Amygdala (tissue), 56 donors: ENCODE measurements around the gene SIMC1.

Experiments used
- DNase-seq, 56 donors: peaks; one replicate each; lab custom pipeline; 2025; lab: John Stamatoyannopoulos, UW

Gene SIMC1

DNA sequence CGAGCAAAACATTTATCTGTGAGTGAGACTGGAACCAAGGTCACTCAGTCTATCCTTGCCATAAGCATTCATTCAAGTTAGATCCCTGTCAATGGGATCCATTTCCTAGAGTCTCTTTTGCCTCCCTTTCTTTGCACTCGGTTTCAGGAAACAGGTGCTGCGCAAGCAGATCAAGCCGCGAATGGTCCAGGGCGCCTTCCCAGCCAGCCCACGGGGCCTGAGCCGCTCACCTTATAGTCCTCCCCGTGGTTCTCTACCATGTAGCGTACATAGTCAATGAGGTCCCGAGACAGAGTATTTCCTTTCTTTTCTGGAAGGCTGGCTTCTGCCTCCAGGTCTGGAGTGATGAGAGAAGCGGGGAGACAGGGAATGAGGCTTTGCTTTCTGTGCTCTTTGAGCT is 146.8 kb downstream of the SIMC1 start:
- DNase-seq = no peak

DNA sequence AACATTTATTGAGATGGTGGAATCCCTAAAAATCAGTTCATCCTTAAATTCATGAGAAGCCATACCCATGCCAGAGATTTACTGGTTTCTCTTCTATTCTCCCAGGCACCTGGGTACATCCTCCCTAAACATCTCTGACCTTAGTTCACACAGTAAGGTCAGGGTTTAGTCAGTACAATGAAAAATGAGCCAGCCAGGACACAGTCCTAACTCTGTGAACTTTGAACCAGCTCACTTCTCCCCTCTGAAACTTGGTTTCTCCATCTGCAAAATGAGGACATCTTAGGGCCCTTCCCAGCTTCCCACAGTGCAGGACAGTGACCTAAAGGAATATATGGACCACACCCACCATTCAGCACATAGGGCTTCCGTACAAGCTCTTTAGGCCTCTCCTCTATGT is 148.3 kb downstream of the SIMC1 start:
- DNase-seq = no peak

DNA sequence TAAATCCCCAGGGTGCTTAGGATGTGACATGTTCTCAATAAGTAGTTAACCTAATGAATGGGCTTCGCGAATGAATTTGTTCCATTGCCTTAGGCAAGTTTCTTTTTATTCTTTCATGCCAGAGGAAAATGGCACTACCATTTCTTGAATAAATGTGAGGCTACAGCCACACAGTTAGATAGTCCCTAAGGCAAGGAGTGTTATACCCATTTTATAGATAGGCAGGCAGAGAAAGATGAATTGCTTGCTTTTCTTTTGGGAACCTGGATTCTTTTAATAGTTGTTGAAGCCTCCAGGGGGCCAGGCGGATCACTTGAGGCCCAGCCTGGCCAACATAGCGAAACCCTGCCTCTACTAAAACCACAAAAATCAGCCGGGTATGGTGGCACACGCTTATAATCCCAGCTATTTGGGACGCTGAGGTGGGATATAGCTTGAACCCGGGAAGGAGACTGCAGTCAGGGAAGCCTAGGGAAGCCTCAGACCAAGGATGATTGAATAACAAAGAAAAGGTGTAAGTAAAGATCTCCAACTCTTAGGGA is 149.2 kb downstream of the SIMC1 start:
- no peak for DNase-seq

DNA sequence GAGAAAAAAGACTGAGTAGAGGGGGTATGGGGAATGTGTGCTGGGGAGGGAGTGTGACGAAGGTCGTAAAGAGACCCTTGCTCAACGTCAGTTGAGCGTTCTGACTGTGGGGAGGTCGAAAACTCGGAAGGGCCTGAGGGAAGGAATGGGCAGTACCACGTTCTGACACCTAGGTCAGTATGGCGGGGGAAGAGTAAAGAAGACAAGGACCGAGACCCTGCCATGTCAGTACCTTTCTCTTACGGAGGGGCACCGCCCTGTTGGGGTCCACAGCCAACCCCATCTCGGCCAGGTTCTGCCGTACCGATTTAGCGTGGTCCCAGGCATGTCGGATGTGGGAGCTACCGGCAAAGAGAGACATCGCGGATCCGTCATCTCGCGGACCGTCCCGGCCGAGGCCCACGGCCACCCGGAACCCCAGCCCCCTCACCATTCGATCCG is 149.8 kb downstream of the SIMC1 start:
- no peak for DNase-seq

DNA sequence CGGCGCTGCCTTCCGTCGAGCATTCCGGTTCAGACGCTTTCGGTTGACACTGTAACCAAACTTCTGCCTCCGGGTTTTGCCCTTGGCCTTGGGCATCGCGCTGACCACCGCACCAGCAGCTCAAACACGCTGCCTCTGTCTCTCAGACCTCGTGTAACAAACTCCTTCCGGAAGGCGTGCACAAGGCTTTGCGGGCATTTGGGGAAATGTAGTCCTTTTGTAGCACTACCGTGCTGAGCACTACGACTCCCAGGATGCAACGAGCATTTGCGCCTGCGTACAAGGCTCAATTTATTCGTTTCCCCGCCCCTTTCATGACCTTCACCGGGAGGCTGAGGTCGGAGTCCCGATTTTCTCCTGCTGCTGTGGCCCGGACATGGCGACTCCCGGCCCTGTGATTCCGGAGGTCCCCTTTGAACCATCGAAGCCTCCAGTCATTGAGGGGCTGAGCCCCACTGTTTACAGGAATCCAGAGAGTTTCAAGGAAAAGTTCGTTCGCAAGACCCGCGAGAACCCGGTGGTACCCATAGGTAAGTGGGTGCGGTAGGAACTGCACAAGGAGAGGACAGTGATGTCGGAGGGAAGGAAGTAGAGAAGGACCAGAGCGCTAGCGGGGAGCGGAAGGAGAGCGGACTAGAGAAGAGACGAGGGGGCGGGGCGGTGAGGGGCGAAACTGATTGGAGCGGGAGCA is 150.4 kb downstream of the SIMC1 start, which contains the start of the genes HIGD2A and NOP16:
Gene HIGD2A (plus strand): TSS at position 308 of the 691 bp plus-strand sequence. CDS start 69 bp downstream, at position 377.
Gene NOP16 (minus strand): TSS at position 155 of the 691 bp plus-strand sequence. CDS start 59 bp downstream, at position 96.
- peak; percentile 89 to 99 (median 97) for DNase-seq

DNA sequence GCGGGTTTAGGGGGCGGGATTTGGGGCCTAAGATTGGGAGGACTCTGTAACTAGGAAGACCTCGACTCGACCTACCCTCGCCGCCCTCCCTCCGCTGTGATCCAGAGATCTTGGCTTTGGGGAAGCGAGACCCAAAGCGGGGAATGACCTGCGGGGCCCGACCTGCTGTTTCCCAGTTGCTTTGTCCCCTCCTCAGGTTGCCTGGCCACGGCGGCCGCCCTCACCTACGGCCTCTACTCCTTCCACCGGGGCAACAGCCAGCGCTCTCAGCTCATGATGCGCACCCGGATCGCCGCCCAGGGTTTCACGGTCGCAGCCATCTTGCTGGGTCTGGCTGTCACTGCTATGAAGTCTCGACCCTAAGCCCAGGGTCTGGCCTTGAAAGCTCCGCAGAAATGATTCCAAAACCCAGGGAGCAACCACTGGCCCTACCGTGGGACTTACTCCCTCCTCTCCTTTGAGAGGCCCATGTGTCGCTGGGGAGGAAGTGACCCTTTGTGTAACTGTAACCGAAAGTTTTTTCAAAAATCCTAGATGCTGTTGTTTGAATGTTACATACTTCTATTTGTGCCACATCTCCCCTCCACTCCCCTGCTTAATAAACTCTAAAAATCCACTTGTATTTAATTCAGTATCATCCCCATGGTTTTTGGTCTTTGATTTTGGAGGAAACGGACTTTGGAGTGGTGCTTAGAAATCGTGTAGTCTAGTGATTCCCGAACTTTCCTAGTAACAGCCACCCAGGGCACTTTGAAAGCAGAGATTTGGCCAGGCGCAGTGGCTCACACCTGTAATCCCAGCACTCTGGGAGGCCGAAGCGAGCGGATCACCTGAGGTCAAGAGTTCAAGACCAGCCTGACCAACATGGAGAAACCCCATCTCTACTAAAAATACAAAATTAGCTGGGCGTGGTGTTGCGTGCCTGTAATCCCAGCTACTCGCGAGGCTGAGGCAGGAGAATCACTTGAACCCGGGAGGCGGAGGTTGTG is 151.2 kb downstream of the SIMC1 start:
- DNase-seq = peak in 1 of 56 donors; percentile 75

DNA sequence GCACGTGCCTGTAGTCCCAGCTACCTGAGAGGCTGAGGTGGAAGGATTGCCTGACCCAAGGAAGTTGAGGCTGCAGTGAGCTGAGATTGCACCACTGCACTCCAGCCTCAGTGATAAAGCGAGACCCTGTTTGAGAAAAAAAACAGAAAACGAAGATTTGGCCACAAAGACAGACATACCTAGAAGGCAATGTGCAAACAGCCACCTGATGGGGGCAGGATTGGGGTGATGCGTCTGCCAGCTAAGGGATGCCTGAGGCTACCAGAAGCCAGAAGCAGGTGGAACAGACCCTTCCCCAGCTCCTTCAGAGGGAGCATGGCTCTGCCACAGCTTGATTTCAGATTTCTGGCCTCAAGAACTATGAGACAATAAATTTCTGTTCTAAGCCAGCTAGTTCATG is 153.3 kb downstream of the SIMC1 start:
- DNase-seq = no peak

DNA sequence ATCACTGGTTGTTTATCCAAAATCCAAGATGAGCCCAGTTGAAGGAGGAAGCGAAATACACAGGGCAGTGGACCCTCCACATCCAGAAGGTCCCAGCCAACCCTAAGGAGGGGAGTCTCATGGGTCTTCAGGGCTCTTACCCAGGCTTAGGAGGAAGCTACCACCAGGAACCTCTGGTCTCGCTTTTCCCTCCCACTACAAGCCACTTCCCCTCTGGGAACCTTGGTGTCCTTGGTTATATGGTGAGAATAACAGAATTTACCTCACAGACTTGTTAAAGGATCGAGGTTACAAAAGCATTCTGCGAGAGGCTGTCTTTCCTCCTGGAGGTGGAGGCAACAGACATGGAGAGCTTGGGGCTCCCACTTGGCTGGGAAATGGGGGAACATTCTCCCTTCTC is 153.8 kb downstream of the SIMC1 start:
- no peak for DNase-seq

DNA sequence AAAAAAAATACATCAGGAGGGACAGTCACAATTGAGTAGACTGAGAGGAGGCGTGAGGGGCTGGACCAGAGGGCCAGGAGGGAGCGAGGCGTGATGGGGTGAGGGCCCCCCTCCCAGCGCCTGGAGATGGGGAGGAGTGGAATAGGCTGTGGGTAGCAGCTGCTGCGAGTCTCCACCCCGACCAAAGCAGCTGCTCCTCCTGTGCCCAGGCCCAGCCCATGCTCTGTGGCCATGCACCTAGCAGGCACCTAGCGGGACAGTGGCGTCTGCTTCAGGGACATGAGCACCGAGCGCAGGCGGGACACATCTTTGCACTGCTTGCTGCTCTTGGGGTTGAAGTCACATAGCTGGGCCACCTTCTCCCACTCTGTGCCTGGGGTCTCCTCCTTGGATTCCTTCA is 154.3 kb downstream of the SIMC1 start:
- DNase-seq = no peak

DNA sequence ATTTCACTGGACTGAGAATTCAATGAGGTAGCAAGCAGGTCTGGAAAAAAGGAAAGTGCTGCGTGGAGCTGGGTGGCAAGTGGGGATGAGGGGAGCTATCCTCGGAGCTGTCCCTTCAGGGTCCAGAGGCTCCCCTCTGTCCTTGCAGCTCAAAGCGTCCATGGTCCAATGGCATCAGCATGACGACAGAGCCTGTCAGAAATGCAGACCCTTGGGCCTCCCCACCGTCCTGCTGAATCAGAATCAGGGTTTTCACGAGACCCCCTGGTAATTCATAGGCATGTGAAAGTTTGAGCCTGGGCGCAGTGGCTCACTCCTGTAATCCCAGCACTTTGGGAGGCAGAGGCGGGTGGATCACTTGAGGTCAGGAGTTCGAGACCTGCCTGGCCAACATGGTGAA is 155.9 kb downstream of the SIMC1 start:
- no peak for DNase-seq

DNA sequence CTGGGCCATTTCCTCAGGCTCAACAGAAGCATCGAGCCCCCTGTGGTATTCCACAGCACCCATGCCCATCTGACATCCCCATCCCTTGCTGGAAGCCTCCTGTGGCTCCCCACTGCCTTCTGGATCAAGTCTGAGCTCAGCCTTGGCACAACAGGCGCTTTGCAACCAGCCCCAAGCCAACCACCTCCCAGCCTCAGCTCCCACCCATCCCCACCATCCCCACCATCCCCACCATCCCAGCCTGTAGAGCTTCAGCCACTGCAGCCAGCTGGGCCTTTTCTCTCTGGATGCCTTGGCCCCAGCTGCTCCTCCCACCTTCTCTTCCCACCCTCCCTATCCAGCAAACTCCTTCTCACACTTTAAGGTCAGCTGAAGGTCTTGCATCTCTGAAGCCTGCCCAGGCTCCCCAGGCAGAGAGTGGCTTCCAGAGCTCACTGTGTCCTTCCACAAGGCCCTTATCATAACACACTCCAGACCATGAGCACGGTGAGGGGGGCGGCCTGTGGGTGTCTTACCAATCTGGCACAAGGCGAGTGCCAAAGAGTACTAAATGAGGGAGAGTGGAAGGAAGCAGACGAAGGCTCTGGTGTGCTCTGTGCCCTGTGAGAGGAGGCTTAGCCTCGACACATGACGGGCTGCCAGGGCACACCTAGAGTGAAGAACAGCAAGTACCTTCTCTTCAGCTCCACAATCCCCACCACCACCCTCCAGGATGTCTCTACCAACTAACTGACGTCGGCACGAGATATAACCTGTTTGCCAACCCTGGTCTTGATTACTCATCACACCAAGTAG is 156.9 kb downstream of the SIMC1 start:
- DNase-seq = no peak
